Measurements from ENCODE around the gene GCSAML.

GRCh38 chr1:247506831-247507230 lies 42.1 kb upstream of the GCSAML start:
- TF ChIP-seq CTCF (IDR thresholded peaks at IDR 0.05; ENCODE audit: insufficient read depth, low read length) (no peak), POLR2AphosphoS5 (IDR thresholded peaks at IDR 0.05; ENCODE audit: low read depth) (no peak)

Measured in HL-60 (cell line).